Brain microvascular endothelial cell (primary cell): ENCODE measurements around the gene ODC1.

Source experiments
- DNase-seq: peaks from one replicate; pipeline ENCODE4 v3.0.0-alpha.2; 2020
- H3K27ac ChIP-seq: fragments of 250-450 bp; sonication (Bioruptor Pico); 2 replicates; pipeline ENCODE4 v1.5.1; 2020; ENCODE audit warnings: mild to moderate bottlenecking, moderate library complexity
- H3K27me3 ChIP-seq: fragments of 250-450 bp; sonication (Bioruptor Pico); replicated peaks from 2 replicates; pipeline ENCODE4 v1.5.1; 2020; ENCODE audit warnings: mild to moderate bottlenecking
- H3K36me3 ChIP-seq: fragments of 250-450 bp; sonication (Bioruptor Pico); replicated peaks from 2 replicates; pipeline ENCODE4 v1.5.1; 2020; ENCODE audit warnings: mild to moderate bottlenecking
- H3K4me3 ChIP-seq: 2 replicates; pipeline ENCODE4 v1.5.1; 2011; ENCODE audit warnings: low read depth, mild to moderate bottlenecking, control low read depth, low read length, moderate library complexity
- CTCF ChIP-seq: IDR thresholded peaks from 2 replicates; pipeline ENCODE4 v1.5.1; 2011; ENCODE audit warnings: low read depth, mild to moderate bottlenecking, moderate library complexity, low read length, control low read depth, inconsistent platforms; ENCODE audit errors: missing control alignments
- in situ Hi-C: cut with HindIII; loops from 2 replicates; pipeline ENCODE4 v1.10.0; 2017; ENCODE audit warnings: low sequenced_read_pairs, low pct_ligation_motif_present

ODC1 gene

GRCh38 chr2:10404324-10405143 lies 43.6 kb downstream of the ODC1 start:
- H3K27ac ChIP-seq: no peak overlapping the region
- H3K27me3 ChIP-seq: no peaks in the 10 kb centered on the region
- H3K4me3 ChIP-seq: no peak overlapping the region
- in situ Hi-C loops: no loop called here
- H3K36me3 ChIP-seq: no peaks in the 10 kb centered on the region
- TF ChIP-seq CTCF: no peak
- DNase-seq: no peak

GRCh38 chr2:10402653-10403215 lies 45.4 kb downstream of the ODC1 start:
- no peaks in the 10 kb centered on the region for H3K27me3 ChIP-seq
- no peaks in the 10 kb centered on the region for H3K36me3 ChIP-seq
- H3K27ac ChIP-seq: no peak overlapping the region
- TF ChIP-seq CTCF: no peak
- H3K4me3 ChIP-seq: no peak overlapping the region
- no peak for DNase-seq
- in situ Hi-C loops: no loop called here

GRCh38 chr2:10402062-10402585 lies 46.0 kb downstream of the ODC1 start:
- no peaks in the 10 kb centered on the region for H3K36me3 ChIP-seq
- no peak overlapping the region for H3K27ac ChIP-seq
- DNase-seq: no peak
- H3K4me3 ChIP-seq: no peak overlapping the region
- in situ Hi-C loops: no loop called here
- no peaks in the 10 kb centered on the region for H3K27me3 ChIP-seq
- TF ChIP-seq CTCF: no peak

DNA sequence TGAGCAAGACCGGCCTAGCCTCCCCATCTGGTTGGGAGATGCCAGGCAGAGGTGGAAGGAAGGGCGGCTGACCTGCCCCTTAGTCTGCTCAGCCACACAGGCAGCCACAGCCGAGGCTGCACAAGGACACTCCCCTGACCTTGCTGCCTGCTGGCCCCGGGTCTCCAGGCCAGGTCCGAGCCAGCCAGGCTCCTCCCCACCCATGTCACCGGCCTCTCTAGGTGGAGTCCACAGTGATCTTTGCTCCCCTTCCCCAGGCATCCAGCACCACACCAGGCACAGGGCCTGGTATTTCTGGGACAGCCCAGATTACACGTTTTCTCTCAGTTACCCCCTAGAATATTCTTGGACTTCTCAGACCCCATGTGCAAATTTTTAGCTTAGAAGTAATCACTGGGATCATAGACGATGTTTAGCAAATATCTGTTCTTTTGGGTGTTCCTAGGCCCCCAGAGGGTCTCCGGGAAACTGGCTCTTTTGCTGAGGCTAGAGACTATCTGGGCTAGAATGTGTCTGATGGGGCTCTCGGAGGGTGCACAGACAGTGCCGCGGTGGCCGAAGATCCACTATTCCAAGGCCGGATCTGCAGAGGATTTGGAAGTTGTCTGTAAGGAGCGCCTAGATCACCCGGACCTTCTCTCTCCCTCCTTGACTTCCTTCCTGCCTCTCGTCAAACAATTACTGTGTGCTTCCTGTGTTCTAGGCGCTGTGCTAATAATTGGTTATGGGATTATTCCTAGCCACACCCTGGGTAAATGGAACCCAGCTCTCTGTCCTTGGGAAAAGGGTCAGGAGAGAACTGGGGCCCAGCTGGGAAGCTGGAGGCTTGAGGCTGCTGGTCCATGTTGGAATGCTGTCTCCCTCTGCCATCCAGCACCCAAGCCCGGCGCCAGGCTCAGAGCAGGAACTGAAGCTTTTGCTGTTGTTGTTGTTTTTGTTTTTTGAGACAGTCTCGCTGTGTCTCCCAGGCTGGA lies 46.9 kb downstream of the ODC1 start:
- Histone ChIP-seq H3K27ac (no peak overlapping the region), H3K27me3 (no peaks in the 10 kb centered on the region)

More for the DNA sequence above, 46.9 kb downstream of the ODC1 start:
- Histone ChIP-seq H3K4me3 (no peak overlapping the region), H3K36me3 (no peaks in the 10 kb centered on the region)
- no peak for DNase-seq
- no peak for TF ChIP-seq CTCF
- in situ Hi-C loops: no loop called here
